PFSK-1 (cell line): ENCODE measurements around the gene DNAH7.

Experiments
- FOXP2 ChIP-seq: optimal IDR thresholded peaks from 2 replicates; pipeline ENCODE3; 2011; ENCODE audit warnings: borderline replicate concordance, control low read depth, inconsistent platforms; ENCODE audit not compliant: insufficient read depth; ENCODE audit errors: extremely low read length, extremely low read depth
- POLR2AphosphoS5 ChIP-seq: IDR thresholded peaks from 2 replicates; pipeline ENCODE4 v1.6.1; 2012; ENCODE audit warnings: low read depth, mild to moderate bottlenecking, control low read depth, low read length, moderate library complexity
- SIN3A ChIP-seq: IDR thresholded peaks from 2 replicates; pipeline ENCODE4 v1.6.1; 2012; ENCODE audit warnings: mild to moderate bottlenecking, low read length, moderate library complexity, borderline replicate concordance; ENCODE audit not compliant: insufficient read depth
- TAF1 ChIP-seq: IDR thresholded peaks from 2 replicates; pipeline ENCODE4 v1.6.1; 2012; ENCODE audit warnings: low read length, control low read depth, borderline replicate concordance; ENCODE audit not compliant: insufficient read depth
- TF ChIP-seq, protein P1 (sequence below), 2 experiments: IDR thresholded peaks; 2 replicates each; pipeline versions ENCODE4 v1.6.1 to v1.8.0; 2011 to 2012; ENCODE audit warnings: low read depth in 2 of 2, low read length in 2 of 2, control low read depth in 1 of 2, inconsistent platforms in 1 of 2, mild to moderate bottlenecking in 1 of 2, moderate library complexity in 1 of 2; ENCODE audit not compliant: insufficient read depth in 1 of 2

Gene DNAH7

GRCh38 chr2:196105951-196106350, 37.3 kb upstream of the DNAH7 start:
- no peak for TF ChIP-seq SIN3A
- TF ChIP-seq POLR2AphosphoS5, result no peak
- TF ChIP-seq FOXP2, result no peak
- TF ChIP-seq, protein P1, sequence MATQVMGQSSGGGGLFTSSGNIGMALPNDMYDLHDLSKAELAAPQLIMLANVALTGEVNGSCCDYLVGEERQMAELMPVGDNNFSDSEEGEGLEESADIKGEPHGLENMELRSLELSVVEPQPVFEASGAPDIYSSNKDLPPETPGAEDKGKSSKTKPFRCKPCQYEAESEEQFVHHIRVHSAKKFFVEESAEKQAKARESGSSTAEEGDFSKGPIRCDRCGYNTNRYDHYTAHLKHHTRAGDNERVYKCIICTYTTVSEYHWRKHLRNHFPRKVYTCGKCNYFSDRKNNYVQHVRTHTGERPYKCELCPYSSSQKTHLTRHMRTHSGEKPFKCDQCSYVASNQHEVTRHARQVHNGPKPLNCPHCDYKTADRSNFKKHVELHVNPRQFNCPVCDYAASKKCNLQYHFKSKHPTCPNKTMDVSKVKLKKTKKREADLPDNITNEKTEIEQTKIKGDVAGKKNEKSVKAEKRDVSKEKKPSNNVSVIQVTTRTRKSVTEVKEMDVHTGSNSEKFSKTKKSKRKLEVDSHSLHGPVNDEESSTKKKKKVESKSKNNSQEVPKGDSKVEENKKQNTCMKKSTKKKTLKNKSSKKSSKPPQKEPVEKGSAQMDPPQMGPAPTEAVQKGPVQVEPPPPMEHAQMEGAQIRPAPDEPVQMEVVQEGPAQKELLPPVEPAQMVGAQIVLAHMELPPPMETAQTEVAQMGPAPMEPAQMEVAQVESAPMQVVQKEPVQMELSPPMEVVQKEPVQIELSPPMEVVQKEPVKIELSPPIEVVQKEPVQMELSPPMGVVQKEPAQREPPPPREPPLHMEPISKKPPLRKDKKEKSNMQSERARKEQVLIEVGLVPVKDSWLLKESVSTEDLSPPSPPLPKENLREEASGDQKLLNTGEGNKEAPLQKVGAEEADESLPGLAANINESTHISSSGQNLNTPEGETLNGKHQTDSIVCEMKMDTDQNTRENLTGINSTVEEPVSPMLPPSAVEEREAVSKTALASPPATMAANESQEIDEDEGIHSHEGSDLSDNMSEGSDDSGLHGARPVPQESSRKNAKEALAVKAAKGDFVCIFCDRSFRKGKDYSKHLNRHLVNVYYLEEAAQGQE (IDR thresholded peaks at IDR 0.05; ENCODE audit: insufficient read depth in 1 of 2, low read depth in 2 of 2, low read length in 2 of 2), result no peak
- TF ChIP-seq TAF1, result no peak

GRCh38 chr2:196104066-196104465, 35.4 kb upstream of the DNAH7 start:
- TF ChIP-seq, protein P1 (IDR thresholded peaks at IDR 0.05; ENCODE audit: insufficient read depth in 1 of 2, low read depth in 2 of 2, low read length in 2 of 2), result no peak
- TF ChIP-seq FOXP2 (no peak), POLR2AphosphoS5 (no peak), TAF1 (no peak), SIN3A (no peak)

DNA sequence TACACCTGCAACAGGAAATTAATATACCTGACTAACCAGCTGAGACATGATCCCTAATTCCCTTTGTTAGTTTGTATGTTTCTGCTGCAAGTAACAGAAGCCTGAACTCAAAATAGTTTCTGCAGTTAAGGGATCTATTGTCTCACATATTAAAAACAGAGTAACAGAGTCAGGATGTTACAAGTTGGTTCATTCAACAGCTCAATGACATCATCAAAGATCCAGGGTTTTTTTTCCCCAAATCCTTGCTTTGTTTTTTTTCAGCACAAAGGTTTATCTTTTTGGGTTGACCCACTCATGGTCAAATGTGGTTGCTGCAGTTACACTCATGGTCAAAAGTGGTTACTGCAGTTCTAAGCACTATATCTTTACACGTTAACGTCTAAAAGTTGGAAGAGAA, 35.0 kb upstream of the DNAH7 start:
- no peak for TF ChIP-seq SIN3A
- TF ChIP-seq, protein P1 (IDR thresholded peaks at IDR 0.05; ENCODE audit: insufficient read depth in 1 of 2, low read depth in 2 of 2, low read length in 2 of 2), result no peak
- TF ChIP-seq TAF1, result no peak
- no peak for TF ChIP-seq POLR2AphosphoS5
- TF ChIP-seq FOXP2, result no peak

GRCh38 chr2:196101325-196101991, 32.8 kb upstream of the DNAH7 start:
- no peak for TF ChIP-seq FOXP2
- TF ChIP-seq SIN3A, result no peak
- TF ChIP-seq TAF1, result no peak
- TF ChIP-seq, protein P1 (IDR thresholded peaks at IDR 0.05; ENCODE audit: insufficient read depth in 1 of 2, low read depth in 2 of 2, low read length in 2 of 2), result no peak
- no peak for TF ChIP-seq POLR2AphosphoS5
